ENCODE data around the gene ALDOC. TPM values are rescaled to one million over a fixed set of nuclear protein-coding genes. Genes with fewer than 3 reads are reported as not detected.
A peak's percentile ranks its signal among the peaks of the same experiment; 100 is the strongest.

Gene ALDOC
- polyA plus RNA-seq, 2 of the 4 experiments (the other 2 are of a cell fraction), result 1.9 to 6.3 TPM

- TF ChIP-seq HES2 (IDR thresholded peaks at IDR 0.05), result no peak
These were observed 29.5 kb downstream of the ALDOC start (continued) for GRCh38 chr17:28547096-28547622.

GRCh38 chr17:28545787-28546415, 30.8 kb downstream of the ALDOC start:
- Histone ChIP-seq H3K4me1 (no peaks in the 10 kb centered on the region; the same call in 2 of the 3 replicates), H3K4me2 (no peak overlapping the region), H3K4me3 (no peak overlapping the region), H3K27ac (no peak overlapping the region), H3K9me3 (no peaks in the 10 kb centered on the region)
- ATAC-seq, result no peak
- 72% methylated on average over 6 of the region's 6 CpGs for WGBS (ENCODE audit: missing lambda C conversion rate)
- CTCF ChIA-PET, result interaction anchor here (0.9 to 12.8 kb wide), 10 partner anchors 15 to 139 kb away, joined by 3 to 188 read pairs (median 6); partner anchors contain the start of genes PIGS and RSKR
- no peak for DNase-seq (ENCODE audit: low read depth in 1 of 2, low spot score in 1 of 2)
- POLR2A ChIA-PET, result no interaction called here
- no peak for TF ChIP-seq HMGXB4 (CRISPR knock-in tag; IDR thresholded peaks at IDR 0.05; ENCODE audit: borderline replicate concordance)
- no peak for FAIRE-seq

GRCh38 chr17:28545141-28545503, 31.6 kb downstream of the ALDOC start:
- peak; percentile 56 for TF ChIP-seq ZFP36 (IDR thresholded peaks at IDR 0.05; ENCODE audit: borderline replicate concordance, partially characterized antibody)
- TF ChIP-seq POLR2AphosphoS2 (conservative IDR thresholded peaks at IDR 0.05; ENCODE audit: low read length), result no peak
- peak; percentile 53; the same call in 1 of the 2 replicates for TF ChIP-seq KDM1A (IDR thresholded peaks at IDR 0.05; ENCODE audit: low read depth)
- no peak for FAIRE-seq
- no peak for DNase-seq (ENCODE audit: low read depth in 1 of 2, low spot score in 1 of 2)
- Histone ChIP-seq H3K9me3 (no peaks in the 10 kb centered on the region), H3K4me1 (no peaks in the 10 kb centered on the region), H3K4me3 (no peak overlapping the region), H3K27ac (no peak overlapping the region), H3K4me2 (no peak overlapping the region)
- no peak for ATAC-seq
- 36% methylated on average over 2 of the region's 2 CpGs for WGBS (ENCODE audit: missing lambda C conversion rate)
- ChIA-PET POLR2A (no interaction called here), CTCF (interaction anchor here (0.8 to 12.8 kb wide), 4 partner anchors 9 to 86 kb away, joined by 3 to 188 read pairs (median 74); no protein-coding TSS in a partner anchor)

GRCh38 chr17:28544402-28545140, 32.1 kb downstream of the ALDOC start:
- Histone ChIP-seq H3K27ac (no peak overlapping the region), H3K4me1 (no peaks in the 10 kb centered on the region), H3K4me2 (no peak overlapping the region), H3K9me3 (no peaks in the 10 kb centered on the region), H3K4me3 (no peak overlapping the region)
- FAIRE-seq (no peak), DNase-seq (ENCODE audit: low read depth in 1 of 2, low spot score in 1 of 2) (no peak), ATAC-seq (no peak)
- WGBS (ENCODE audit: missing lambda C conversion rate), result 67% methylated on average over 4 of the region's 4 CpGs
- TF ChIP-seq JUN (IDR thresholded peaks at IDR 0.05), result no peak
- TF ChIP-seq BCL3 (IDR thresholded peaks at IDR 0.05), result no peak
- no peak for TF ChIP-seq HOXB5 (CRISPR knock-in tag; IDR thresholded peaks at IDR 0.05)
- TF ChIP-seq SMC3 (IDR thresholded peaks at IDR 0.05), result no peak
- TF ChIP-seq KDM5A (IDR thresholded peaks at IDR 0.05), result no peak
- TF ChIP-seq GATA3 (IDR thresholded peaks at IDR 0.05; ENCODE audit: borderline replicate concordance), result no peak
- no peak for TF ChIP-seq NR3C1 (IDR thresholded peaks at IDR 0.05)
- no peak for TF ChIP-seq NFE2L2 (conservative IDR thresholded peaks at IDR 0.05; ENCODE audit: low read length)
- TF ChIP-seq FOSB (CRISPR knock-in tag; IDR thresholded peaks at IDR 0.05), result no peak
- TF ChIP-seq HES2 (IDR thresholded peaks at IDR 0.05), result no peak
- TF ChIP-seq PBX3 (IDR thresholded peaks at IDR 0.05), result no peak
- TF ChIP-seq SREBF2 (IDR thresholded peaks at IDR 0.05), result no peak
- no peak for TF ChIP-seq EP300 (IDR thresholded peaks at IDR 0.05)
- no peak for TF ChIP-seq ZFP36 (IDR thresholded peaks at IDR 0.05; ENCODE audit: borderline replicate concordance, partially characterized antibody)
- no peak for TF ChIP-seq POLR2A (IDR thresholded peaks at IDR 0.05; ENCODE audit: low read length)
- no peak for TF ChIP-seq FOSL2 (IDR thresholded peaks at IDR 0.05)
- TF ChIP-seq FOSL2 (CRISPR knock-in tag; IDR thresholded peaks at IDR 0.05), result no peak
- TF ChIP-seq ESRRA (IDR thresholded peaks at IDR 0.05; ENCODE audit: borderline replicate concordance, low read length), result no peak
- POLR2A ChIA-PET, result no interaction called here
- CTCF ChIA-PET, result interaction anchor here (0.6 to 12.8 kb wide), 6 partner anchors 10 to 598 kb away, joined by 3 to 188 read pairs (median 3); no protein-coding TSS in a partner anchor
